Effector CD8-positive, alpha-beta T cell (primary cell): ENCODE results near the gene SF3B1.
A peak's percentile ranks its signal among the peaks of the same experiment; 100 is the strongest.
"Not testable (repeated sequence)": the region's sequence is repeated elsewhere in the genome, so short reads cannot be mapped to it uniquely, and the experiment has no call there.

ENCODE experiments used
- DNase-seq: peaks from one replicate; lab custom pipeline; 2025; lab: John Stamatoyannopoulos, UW

SF3B1 gene

GRCh38 chr2:197378494-197379307 is 56.1 kb downstream of the SF3B1 start:
- peak; percentile 50 for DNase-seq

GRCh38 chr2:197378086-197378485 is 56.7 kb downstream of the SF3B1 start:
- DNase-seq, result no peak

GRCh38 chr2:197377670-197378069 is 57.2 kb downstream of the SF3B1 start:
- DNase-seq, result no peak

GRCh38 chr2:197372592-197372991 is 62.2 kb downstream of the SF3B1 start:
- DNase-seq, result no peak

GRCh38 chr2:197370664-197371063 is 64.2 kb downstream of the SF3B1 start:
- not testable (repeated sequence) for DNase-seq

- DNase-seq, result no peak
Measured at GRCh38 chr2:197369933-197370320, 64.9 kb downstream of the SF3B1 start.

- no peak for DNase-seq
Measured at GRCh38 chr2:197369228-197369932, 65.4 kb downstream of the SF3B1 start.

GRCh38 chr2:197368412-197368811 is 66.4 kb downstream of the SF3B1 start:
- no peak for DNase-seq

GRCh38 chr2:197363998-197364397 is 70.8 kb downstream of the SF3B1 start:
- no peak for DNase-seq

- no peak for DNase-seq
Measured at GRCh38 chr2:197360744-197361156, 74.1 kb downstream of the SF3B1 start.

- no peak for DNase-seq
Measured at GRCh38 chr2:197359859-197360258, 75.0 kb downstream of the SF3B1 start.

GRCh38 chr2:197358931-197359330 is 75.9 kb downstream of the SF3B1 start:
- DNase-seq, result no peak

- DNase-seq, result no peak
Measured at GRCh38 chr2:197357986-197358385, 76.8 kb downstream of the SF3B1 start.

GRCh38 chr2:197356136-197356535 is 78.7 kb downstream of the SF3B1 start:
- DNase-seq, result no peak

GRCh38 chr2:197354169-197354558 is 80.7 kb downstream of the SF3B1 start:
- no peak for DNase-seq

GRCh38 chr2:197353393-197354168 is 81.2 kb downstream of the SF3B1 start:
- DNase-seq, result no peak

- DNase-seq, result no peak
Measured at GRCh38 chr2:197349699-197350098, 85.1 kb downstream of the SF3B1 start.

- no peak for DNase-seq
Measured at GRCh38 chr2:197348721-197349360, 86.0 kb downstream of the SF3B1 start.

GRCh38 chr2:197345846-197346370 is 88.9 kb downstream of the SF3B1 start:
- no peak for DNase-seq

GRCh38 chr2:197343968-197344367 is 90.9 kb downstream of the SF3B1 start:
- not testable (repeated sequence) for DNase-seq

GRCh38 chr2:197340591-197340990 is 94.2 kb downstream of the SF3B1 start:
- no peak for DNase-seq
